HG02884 (cell line): ENCODE measurements around the gene OR6Y1.

Experiments used
- ATAC-seq: cut with Tn5 transposase; IDR thresholded peaks from one replicate; pipeline ENCODE4 v1.9.1; 2021; ENCODE audit warnings: mild to moderate bottlenecking, moderate library complexity; ENCODE audit not compliant: unreplicated experiment

The OR6Y1 gene

DNA sequence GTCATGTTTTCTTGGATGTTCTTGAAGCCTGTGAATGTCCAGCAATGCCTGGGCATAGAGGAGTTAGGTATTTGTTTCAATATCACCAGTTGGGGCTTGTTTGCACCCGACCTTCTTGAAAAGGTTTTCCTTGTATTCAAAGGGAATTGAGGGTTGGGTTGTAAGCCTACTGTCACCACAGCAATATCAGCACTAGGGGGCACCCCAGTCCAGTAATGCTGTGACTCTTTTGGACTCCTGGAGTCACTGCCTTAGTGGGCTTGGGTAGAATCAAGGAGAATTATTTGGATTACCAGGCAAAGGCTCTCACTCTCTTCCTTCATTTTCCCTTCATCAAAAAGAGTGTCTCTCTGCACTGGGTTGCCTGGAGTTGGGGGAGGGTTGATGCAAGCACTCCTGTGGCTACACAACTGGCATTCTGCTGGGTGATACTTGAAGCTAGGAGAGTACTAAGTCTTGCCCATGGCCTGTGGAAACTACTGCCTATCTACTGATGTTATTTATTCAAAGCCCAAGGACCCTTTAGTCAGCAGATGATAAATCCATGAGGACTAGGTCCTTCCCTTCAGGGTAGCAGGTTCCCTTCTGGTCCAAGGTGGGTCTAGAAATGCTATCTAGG, 47.7 kb downstream of the OR6Y1 start:
- no peak for ATAC-seq

DNA sequence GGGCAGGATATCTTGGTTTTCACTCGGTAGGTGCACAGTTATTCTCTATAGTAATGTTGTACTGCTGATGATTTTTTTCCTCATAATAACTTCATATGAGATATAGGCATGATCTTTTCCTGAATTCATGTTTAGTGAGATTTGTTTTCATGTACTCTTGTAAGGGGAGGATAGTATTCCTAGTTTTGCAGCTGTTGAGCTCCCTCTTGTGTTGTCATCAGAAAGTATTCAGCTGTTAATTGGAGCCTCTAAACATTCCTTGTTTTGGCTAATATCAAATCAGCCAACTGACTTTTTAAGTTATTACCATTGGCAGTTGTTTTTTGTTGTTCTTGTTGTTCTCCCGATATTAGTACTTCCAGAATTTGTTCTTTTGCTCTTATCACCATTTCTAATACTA, 57.8 kb downstream of the OR6Y1 start:
- no peak for ATAC-seq

GRCh38 chr1:158494796-158495195, 59.4 kb downstream of the OR6Y1 start:
- ATAC-seq, result no peak
